HG03442 (cell line): Measurements from ENCODE around the gene GAS2L1.

Experiments
- ATAC-seq: cut with Tn5 transposase; IDR thresholded peaks from one replicate; pipeline ENCODE4 v1.9.1; 2021; ENCODE audit warnings: mild to moderate bottlenecking, moderate library complexity; ENCODE audit not compliant: unreplicated experiment

Gene GAS2L1

GRCh38 chr22:29325785-29326315 is 19.4 kb downstream of the GAS2L1 start:
- no peak for ATAC-seq

GRCh38 chr22:29326481-29326880 is 20.0 kb downstream of the GAS2L1 start:
- ATAC-seq = no peak

- no peak for ATAC-seq
Observed at GRCh38 chr22:29327089-29327764, 20.8 kb downstream of the GAS2L1 start.

GRCh38 chr22:29328055-29328454 is 21.6 kb downstream of the GAS2L1 start:
- no peak for ATAC-seq

- ATAC-seq = no peak
Observed at GRCh38 chr22:29328566-29329500, 22.4 kb downstream of the GAS2L1 start.

GRCh38 chr22:29329581-29329980 is 23.1 kb downstream of the GAS2L1 start:
- no peak for ATAC-seq

GRCh38 chr22:29330291-29330690 is 23.8 kb downstream of the GAS2L1 start:
- ATAC-seq = no peak

- no peak for ATAC-seq
Observed at GRCh38 chr22:29330753-29331152, 24.3 kb downstream of the GAS2L1 start.

GRCh38 chr22:29331213-29331612 is 24.8 kb downstream of the GAS2L1 start:
- no peak for ATAC-seq

- ATAC-seq = no peak
Observed at GRCh38 chr22:29331658-29332300, 25.3 kb downstream of the GAS2L1 start.

- ATAC-seq = no peak
Observed at GRCh38 chr22:29332886-29333496, 26.5 kb downstream of the GAS2L1 start.

GRCh38 chr22:29334148-29334547 is 27.7 kb downstream of the GAS2L1 start:
- ATAC-seq = no peak

GRCh38 chr22:29334696-29335344 is 28.4 kb downstream of the GAS2L1 start:
- no peak for ATAC-seq

- no peak for ATAC-seq
Observed at GRCh38 chr22:29335656-29336055, 29.2 kb downstream of the GAS2L1 start.

- ATAC-seq = no peak
Observed at GRCh38 chr22:29336751-29337490, 30.5 kb downstream of the GAS2L1 start.

GRCh38 chr22:29337631-29338284 is 31.3 kb downstream of the GAS2L1 start:
- no peak for ATAC-seq

- no peak for ATAC-seq
Observed at GRCh38 chr22:29338398-29338797, 31.9 kb downstream of the GAS2L1 start.

GRCh38 chr22:29339381-29340235 is 33.2 kb downstream of the GAS2L1 start:
- ATAC-seq = no peak
